Activated T-helper 1 cell treated with anti-CD3 and anti-CD28 coated beads, Interleukin-2, amount 50 U/mL, for 16 hours (primary cell): ENCODE results near the gene CFAP52.
"Not testable (repeated sequence)": the region's sequence is repeated elsewhere in the genome, so short reads cannot be mapped to it uniquely, and the experiment has no call there.

Experiments used
- DNase-seq, 2 donors: peaks; one replicate each; pipeline ENCODE4 v3.0.0-alpha.2; 2020; ENCODE audit warnings: low read depth in 1 of 2, low spot score in 1 of 2

The CFAP52 gene

DNA sequence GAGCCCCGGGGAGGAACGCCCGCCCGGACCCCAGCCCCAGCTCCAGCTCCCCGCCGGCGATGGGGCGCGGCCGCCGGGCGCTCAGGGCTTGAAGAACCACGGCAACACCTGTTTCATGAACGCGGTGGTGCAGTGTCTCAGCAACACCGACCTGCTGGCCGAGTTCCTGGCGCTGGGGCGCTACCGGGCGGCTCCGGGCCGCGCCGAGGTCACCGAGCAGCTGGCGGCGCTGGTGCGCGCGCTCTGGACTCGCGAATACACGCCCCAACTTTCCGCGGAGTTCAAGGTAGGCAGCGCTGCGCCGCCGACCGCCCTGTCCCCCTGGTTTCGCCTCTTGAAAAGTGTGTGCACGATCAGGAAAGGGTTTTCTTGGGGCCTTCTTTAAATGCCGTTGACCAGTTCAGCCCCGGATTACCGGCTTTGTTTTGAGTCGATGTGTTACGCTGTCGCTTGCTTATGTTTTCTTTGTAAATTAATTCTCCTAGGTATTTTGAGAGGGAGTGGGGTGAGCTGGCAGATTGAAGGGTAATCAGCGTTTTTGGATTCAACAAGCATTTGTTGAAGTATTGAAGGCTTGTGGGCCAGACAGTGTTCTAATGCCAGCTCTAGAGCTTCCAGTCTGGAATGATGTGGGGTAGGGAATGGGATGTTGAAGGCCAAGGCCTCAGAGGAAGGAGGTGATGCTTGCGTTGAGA, 69.6 kb downstream of the CFAP52 start:
- DNase-seq, result no peak

DNA sequence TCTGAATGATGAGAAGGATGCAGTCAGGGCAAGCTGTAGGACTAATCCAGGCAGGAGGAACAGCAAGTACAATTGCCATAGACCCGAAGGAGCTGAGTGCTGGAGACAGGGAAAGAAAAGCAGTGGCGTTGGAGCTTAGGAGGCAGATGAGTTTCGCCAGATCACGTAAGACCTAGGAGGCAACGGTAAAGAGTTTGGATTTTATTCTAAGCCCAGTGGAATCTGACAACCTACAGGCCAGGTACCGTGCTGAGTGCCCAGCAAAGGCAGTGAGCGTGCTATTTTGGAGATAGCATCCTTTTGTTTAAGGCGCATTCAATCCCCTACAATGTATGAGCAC, 70.1 kb downstream of the CFAP52 start:
- DNase-seq, result no peak

DNA sequence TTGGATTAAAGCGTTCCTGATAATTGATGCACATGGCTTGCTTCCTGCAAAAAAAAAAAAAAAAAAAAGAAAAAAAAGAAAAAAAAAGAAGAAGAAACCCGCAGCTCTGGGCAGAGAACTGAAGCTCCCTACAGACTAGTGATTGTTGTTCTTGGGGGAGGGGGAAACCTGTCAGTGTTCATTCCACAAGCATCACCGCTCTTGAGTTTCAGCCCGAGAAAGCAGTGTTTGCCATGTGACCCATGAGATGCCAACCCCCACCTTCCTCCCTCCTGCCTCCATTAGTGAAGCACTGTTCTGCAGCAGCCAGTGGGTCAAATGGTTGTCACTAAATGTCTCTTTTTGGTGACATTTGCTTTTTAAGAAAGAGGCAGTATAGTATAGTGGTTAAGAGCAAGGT, 70.6 kb downstream of the CFAP52 start:
- DNase-seq, result no peak

DNA sequence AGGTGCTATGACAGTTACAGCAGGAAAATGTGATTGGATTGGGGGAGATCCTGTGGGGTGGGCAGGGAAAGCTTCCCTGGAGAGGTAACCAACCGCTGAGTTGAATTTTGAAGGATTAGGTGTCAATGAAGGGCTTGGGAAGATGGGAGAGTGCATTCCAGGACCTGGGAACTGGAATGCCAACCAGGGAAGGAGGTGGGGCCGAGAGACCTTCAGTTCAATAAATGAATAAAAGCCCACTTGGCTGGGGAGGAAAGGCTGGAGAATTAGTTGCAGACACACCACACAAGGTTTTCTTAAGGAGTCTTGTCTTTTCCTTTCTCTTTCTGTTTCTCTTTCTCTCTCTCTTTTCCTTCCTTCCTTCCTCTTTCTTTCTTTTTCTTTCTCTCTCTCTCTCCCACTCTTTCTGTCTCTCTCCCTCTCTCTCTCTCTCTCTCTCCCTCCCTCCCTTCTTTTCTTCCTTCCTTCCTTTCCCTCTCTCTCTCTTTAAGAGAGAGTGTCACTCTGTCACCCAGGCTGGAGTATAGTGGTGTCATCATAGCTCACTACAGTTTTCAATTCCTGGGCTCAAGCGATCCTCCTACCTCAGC, 72.2 kb downstream of the CFAP52 start:
- no peak for DNase-seq

DNA sequence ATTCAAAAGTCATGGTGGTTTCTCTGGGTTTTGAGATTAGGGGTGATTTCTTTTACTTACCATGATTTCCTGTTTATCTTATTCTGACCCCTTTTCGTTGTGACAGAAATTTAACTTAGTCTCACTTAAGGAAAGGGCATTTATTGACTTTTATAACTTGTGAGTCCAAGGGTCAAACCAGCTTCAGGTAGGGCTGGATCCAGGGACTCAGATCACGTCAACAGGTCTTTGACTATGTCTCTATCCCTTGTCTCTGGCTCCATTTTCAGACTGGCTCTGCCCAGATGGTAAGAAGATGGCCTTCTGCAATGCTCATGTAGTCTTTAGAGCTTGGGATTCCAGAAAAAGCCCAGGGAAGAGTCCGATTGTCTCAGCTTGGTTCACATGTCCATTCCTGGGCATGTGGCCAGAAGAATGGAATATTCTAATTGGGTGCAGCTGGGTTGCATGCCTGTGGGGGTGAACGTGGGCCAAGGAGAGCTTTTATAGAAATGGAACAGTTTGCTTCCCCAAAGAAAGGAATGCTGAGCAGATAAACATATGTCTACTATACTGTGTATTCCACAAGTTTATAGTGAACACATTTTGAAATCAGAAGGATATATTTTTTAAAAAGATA, 82.3 kb downstream of the CFAP52 start:
- no peak for DNase-seq

DNA sequence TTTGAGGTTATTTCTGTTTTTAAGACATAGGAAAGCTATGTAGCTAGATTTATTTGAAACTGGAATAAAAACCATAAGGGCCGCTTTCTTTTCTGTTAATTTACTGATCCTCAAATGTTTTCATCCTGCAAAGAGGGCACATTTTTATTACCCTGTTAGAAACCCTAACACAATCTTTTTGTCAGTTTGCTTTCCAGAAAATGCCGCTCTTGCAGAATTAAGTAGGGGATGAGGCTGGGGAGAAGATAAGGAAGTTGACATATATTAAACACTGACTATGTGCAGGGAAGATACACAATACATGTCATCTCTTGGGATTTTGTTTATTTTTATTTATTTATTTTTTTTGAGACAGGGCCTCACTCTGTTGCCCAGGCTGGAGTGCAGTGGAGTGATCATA, 84.6 kb downstream of the CFAP52 start:
- DNase-seq, result no peak

DNA sequence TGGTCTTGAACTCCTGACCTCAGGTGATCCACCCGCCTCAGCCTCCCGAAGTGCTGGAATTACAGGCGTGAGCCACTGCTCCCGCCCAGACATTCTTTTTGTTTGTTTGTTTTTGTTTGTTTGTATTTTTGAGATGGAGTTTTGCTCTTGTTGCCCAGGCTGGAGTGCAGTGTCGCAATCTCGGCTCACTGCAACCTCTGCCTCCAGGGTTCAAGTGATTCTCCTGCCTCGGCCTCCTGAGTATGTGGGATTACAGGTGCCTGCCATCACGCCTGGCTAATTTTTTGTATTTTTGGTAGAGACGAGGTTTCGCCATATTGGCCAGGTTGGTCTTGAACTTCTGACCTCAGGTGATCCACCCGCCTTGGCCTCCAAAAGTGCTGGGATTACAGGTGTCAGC, 87.1 kb downstream of the CFAP52 start:
- DNase-seq, result not testable (repeated sequence)

DNA sequence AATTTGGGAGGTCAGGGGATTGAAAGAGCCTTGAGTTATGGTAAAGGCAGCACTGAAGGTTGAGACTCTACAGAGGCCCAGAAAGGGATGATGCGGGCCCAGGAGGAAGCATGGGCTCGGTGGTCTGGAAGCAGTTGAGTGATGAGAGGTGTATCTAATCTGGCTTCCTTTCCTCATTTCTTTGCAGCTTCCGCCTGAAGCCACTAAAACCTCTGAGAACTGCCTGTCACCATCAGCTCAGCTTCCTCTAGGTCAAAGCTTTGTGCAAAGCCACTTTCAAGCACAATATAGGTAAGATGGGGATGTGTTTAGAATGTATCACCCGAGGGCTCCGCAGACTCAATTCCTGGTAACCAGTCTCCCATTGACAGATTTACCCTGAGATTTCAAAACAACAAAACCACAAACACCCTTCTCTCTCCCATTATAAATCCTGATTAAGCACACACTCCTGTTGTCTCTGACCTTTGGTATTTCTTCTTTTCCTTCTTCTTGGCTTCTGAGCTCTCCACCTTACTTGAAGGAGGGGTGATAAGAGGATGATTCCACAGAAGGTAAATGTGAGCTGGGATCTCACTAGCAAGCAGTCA, 90.1 kb downstream of the CFAP52 start:
- DNase-seq, result no peak

DNA sequence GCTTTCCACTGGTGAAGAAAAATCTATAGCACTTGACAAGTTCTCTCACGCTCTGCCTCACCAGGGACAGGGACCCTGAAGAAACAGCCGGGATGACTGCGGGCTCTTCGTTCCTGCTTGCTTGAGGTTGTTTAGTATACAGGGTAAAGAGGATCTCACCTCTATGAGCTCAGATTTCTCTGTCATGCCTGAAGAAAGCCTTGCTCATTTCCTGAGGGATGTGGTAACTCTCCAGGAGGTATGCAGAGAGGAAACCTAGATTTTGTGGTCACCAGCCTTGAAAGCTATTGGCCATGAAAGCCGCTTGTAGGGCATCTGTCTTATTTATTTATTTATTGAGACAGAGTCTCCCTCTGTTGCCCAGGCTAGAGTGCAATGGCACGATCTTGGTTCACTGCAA, 92.1 kb downstream of the CFAP52 start:
- no peak for DNase-seq

DNA sequence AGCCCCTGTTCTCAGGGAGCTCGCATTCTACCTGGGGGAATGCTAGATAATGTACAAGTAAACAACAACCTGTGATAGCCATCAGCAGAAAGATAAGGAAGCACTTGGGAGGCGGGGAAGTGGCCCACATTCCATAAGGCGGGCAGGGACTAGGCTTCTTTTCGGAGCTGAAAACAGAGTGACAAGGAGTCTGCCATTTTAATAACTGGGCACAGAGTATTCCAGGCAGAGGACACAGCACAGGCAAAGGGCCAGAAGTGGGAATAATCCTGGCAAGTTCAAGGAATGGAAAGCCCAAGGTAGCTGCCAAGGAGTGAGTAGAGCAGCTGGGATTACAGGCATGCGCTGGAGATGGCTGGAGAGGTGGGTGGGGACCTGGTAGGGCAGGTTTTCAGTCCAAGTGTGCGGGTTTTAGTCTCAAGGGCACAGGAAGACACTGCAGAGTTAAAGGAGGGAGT, 93.1 kb downstream of the CFAP52 start:
- no peak for DNase-seq

DNA sequence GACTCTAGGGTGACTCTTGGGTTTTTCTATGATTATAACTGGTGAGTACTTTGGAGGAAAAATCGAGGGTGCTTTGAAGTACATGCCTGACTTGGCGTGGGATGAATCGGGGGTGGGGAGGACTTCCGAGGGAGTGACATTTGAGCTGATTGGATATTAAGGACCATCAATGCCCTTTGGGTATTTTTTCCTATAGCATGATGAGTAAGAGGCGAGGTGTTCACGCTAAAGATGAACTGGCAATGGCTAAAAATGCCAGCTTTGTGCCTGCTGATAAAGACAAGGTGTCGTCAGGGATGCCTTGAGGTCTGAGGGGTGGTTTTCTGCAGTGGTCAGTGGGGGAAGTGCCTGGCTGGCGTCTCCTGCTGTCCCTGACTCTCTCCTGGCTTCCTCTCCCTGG, 94.2 kb downstream of the CFAP52 start:
- DNase-seq, result no peak

DNA sequence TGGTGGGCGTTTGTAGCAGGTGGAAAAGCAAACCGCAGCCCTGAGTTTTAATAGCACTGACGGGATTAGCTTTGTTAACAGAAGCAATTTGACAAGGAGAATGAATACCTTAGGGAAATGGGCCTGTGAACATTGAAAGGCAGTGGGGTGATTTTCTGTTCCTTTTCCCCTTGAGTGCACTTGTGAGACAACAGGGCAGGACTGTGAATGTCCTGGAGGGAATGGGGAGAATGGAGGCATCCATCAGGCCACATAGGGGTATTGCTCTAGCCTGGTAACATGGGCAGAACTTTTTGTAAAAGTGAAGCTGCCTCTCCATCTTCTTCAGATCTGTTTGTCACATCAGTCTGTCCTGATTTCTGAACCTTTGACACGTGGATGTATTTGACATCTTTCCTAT, 95.1 kb downstream of the CFAP52 start:
- DNase-seq, result no peak

DNA sequence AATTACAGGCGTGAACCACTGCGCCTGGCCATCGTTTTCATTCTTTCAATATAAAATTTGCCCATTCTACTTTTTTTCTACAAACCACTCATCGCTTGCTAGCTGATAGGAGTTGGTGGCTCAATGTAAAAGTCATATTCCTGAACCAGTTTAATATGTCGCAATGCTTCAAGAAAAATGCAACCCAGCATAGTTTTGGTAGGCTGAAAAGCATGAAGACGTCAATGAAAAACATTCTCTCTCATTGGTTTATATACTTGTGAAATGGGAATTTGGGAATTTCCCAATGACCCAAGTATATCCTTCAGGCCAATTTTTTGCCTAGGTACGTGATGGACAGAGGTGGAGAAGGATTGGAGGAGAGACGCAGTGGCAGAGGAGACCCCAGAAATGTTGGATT, 95.8 kb downstream of the CFAP52 start:
- DNase-seq, result no peak

DNA sequence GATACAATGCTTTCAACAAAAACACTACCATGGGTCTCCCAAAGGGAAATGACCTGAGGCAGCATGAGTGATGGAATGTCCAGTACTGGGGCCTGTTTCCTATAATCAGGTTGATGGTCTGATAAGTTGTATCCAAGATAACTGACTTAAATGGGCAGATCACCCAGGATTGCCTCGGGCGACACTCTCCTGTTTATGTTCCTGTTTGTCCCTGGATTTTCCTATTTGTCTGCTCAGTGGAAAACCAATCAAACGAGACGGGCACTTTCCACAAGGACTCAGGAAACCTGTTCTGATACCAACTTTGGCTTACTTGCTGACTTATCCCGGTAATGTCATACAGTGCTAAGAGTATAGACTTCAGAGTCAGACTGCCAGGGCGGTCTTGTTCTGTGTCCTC, 96.2 kb downstream of the CFAP52 start:
- no peak for DNase-seq

DNA sequence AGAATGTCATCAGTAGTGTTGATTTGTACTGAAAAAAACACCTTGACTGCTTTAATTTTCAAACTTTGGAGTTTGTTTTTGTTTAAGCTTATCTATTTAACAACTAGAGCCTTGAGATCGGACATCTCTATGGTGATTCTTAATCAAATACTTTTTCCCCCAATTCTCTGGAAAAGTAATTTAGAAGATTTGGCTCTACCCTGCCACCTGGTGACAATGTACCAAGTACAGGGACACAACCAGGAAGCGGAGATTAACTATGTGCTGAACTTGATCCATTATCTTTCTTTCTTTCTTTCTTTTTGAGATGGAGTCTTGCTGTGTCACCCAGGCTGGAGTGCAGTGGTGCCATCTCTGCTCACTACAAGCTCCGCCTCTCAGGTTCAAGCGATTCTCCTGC, 99.6 kb downstream of the CFAP52 start:
- DNase-seq, result no peak

DNA sequence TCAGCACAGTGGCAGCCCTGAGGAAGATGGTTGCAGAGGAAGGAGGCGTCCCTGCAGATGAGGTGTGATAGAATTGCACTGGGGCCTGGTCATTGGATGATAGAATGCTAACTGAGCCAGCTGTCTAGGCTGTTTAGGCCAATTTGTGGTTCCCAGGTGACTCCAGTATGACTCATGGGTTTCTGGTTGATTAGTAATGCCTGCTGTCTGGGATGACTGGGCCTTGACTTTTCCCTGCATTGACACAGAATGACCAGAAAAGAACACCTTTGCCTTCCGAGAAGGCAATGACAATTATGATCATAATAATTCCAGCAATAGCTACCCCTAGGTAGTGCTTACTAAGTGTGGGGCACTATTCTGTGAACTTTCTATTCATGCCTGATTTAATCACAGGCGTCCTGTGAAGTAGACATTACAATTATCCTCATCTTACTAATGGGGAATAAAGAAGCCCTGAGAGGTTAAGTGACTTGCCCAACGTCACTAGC, 100.4 kb downstream of the CFAP52 start:
- no peak for DNase-seq

DNA sequence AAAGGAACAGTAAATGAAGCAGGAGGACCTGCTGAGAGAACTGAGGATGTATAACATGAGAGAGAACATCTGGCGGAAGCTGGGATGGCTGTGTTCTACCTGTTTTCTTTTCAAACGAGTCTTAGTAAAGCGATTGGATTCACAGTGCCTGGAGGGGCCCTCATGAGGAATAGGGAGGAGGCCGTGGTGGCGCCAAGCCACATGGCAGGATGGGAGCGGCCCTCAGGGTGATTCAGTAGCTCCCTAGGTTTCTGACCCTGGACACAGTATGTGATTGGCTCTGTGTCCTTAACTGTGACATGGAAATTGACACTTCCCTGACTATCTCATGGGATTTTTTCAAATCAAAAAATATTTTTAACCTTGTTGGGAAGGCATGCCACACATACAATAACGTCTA, 101.0 kb downstream of the CFAP52 start:
- DNase-seq, result no peak

DNA sequence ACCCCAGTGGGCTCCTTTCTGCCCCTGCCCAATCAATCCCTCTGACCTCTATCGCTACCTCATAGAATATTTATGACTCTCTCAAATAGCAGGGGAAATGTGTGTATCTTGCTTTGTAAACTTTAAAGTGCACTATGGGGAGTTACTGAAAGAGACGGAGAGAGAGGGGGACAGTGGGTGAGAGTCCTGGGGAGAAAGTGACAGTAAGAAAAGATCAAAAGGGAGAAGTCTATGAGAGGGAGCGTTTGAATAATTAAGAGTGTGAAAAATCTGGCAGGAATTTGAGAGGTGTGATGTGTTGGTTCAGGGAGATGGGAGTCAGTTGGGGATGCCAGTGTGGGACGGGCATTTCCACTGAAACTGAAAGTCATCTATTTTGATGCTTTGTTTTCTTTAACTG, 101.5 kb downstream of the CFAP52 start:
- DNase-seq, result no peak

DNA sequence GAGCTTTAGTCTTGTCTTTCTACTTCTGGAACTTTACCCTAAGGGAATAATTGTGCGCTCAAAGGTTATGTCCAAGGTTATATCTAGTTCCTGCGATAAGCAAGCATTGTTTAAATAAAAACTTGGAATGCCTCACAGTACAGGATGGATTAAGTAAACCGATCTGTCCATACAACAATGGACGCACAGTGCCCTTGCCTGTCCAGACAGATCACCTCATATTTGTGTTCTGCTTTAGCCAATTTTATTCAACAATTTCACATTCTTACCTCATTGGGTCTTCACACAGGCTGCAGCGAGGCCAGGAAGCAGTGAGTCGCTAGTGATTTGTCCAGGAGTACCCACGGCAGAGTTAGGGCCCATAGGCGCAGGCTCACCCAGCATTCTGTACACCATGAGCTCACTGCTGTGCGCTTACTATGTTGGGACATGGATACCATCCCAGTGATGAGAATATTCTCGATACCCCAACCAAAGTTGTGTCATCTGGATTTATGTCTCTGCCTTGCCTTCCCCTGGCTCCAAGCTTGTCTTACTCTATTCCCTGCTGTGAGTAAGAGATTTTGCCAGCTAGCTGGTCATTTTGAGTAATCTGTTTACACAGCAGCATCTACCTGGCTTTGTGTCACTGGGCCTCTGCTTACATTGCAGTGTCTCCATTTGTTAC, 108.6 kb downstream of the CFAP52 start:
- no peak for DNase-seq
